GM20000 (cell line): ENCODE measurements around the gene CEMIP.
A peak's percentile ranks its signal among the peaks of the same experiment; 100 is the strongest.

Source experiments
- DNase-seq: peaks from one replicate; pipeline ENCODE4 v3.0.0; 2012; ENCODE audit warnings: low spot score
- CTCF ChIP-seq: IDR thresholded peaks from 2 replicates; pipeline ENCODE4 v1.5.1; 2012; ENCODE audit warnings: mild to moderate bottlenecking, control low read depth; ENCODE audit errors: extremely low read depth, missing control alignments

CEMIP gene

GRCh38 chr15:80984856-80985255, 205.7 kb downstream of the CEMIP start:
- no peak for DNase-seq
- no peak for TF ChIP-seq CTCF

GRCh38 chr15:80985981-80986380, 206.8 kb downstream of the CEMIP start:
- no peak for DNase-seq
- no peak for TF ChIP-seq CTCF

GRCh38 chr15:80986487-80986886, 207.3 kb downstream of the CEMIP start:
- no peak for DNase-seq
- no peak for TF ChIP-seq CTCF

- no peak for DNase-seq
- no peak for TF ChIP-seq CTCF
Measured at GRCh38 chr15:80988148-80988796, 209.1 kb downstream of the CEMIP start.

GRCh38 chr15:80989081-80989517, 209.9 kb downstream of the CEMIP start:
- no peak for DNase-seq
- no peak for TF ChIP-seq CTCF

- no peak for TF ChIP-seq CTCF
- peak; percentile 97 for DNase-seq
Measured at GRCh38 chr15:80989518-80990478, 210.6 kb downstream of the CEMIP start, which contains the start of gene MESD. Gene MESD (minus strand): TSS chr15:80989819. CDS start chr15:80989791, 28 bp downstream.

- no peak for DNase-seq
- no peak for TF ChIP-seq CTCF
Measured at GRCh38 chr15:80990955-80991354, 211.8 kb downstream of the CEMIP start.
